ENCODE measurements around the gene PSMB5. TPM values are rescaled to one million over a fixed set of nuclear protein-coding genes. Genes with fewer than 3 reads are reported as not detected.

The PSMB5 gene
- total and polyA plus RNA-seq, 2 of the 13 experiments (the other 11 are each of a cell fraction or from before 2014, with no cell fraction given), result 705 to 871 TPM

- TF ChIP-seq AGO1 (IDR thresholded peaks at IDR 0.05; ENCODE audit: low read depth, low read length, poor library complexity, severe bottlenecking) (no peak), SALL2 (CRISPR knock-in tag; IDR thresholded peaks at IDR 0.05) (no peak), FLYWCH1 (CRISPR knock-in tag; IDR thresholded peaks at IDR 0.05) (no peak), SMARCC2 (IDR thresholded peaks at IDR 0.05) (no peak), KLF11 (CRISPR knock-in tag; IDR thresholded peaks at IDR 0.05) (no peak), HDAC1 (CRISPR knock-in tag; IDR thresholded peaks at IDR 0.05) (no peak), MYNN (CRISPR knock-in tag; IDR thresholded peaks at IDR 0.05; ENCODE audit: low read depth) (no peak), ZNF513 (CRISPR knock-in tag; conservative IDR thresholded peaks at IDR 0.05) (no peak), ZNF276 (CRISPR knock-in tag; IDR thresholded peaks at IDR 0.05; ENCODE audit: low read depth) (no peak), GATA4 (IDR thresholded peaks at IDR 0.05; ENCODE audit: borderline replicate concordance, low read depth) (no peak), ZNF101 (CRISPR knock-in tag; IDR thresholded peaks at IDR 0.05; ENCODE audit: borderline replicate concordance, low read depth) (no peak), PPARG (CRISPR knock-in tag; conservative IDR thresholded peaks at IDR 0.05) (no peak), BORCS8-MEF2B (CRISPR knock-in tag; IDR thresholded peaks at IDR 0.05) (no peak), THAP11 (CRISPR knock-in tag; IDR thresholded peaks at IDR 0.05) (no peak), ZNF354B (CRISPR knock-in tag; IDR thresholded peaks at IDR 0.05) (no peak), ZNF614 (CRISPR knock-in tag; IDR thresholded peaks at IDR 0.05; ENCODE audit: borderline replicate concordance) (no peak), NFE2L2 (IDR thresholded peaks at IDR 0.05; ENCODE audit: low read length) (0 out of 2 replicates have a peak, but pooled peaks have one; percentile 2), ETV6 (CRISPR knock-in tag; conservative IDR thresholded peaks at IDR 0.05) (no peak), SP140L (CRISPR knock-in tag; IDR thresholded peaks at IDR 0.05; ENCODE audit: borderline replicate concordance) (no peak), NFIB (CRISPR knock-in tag; IDR thresholded peaks at IDR 0.05; ENCODE audit: borderline replicate concordance) (no peak)
- TF ChIP-seq, protein P1, sequence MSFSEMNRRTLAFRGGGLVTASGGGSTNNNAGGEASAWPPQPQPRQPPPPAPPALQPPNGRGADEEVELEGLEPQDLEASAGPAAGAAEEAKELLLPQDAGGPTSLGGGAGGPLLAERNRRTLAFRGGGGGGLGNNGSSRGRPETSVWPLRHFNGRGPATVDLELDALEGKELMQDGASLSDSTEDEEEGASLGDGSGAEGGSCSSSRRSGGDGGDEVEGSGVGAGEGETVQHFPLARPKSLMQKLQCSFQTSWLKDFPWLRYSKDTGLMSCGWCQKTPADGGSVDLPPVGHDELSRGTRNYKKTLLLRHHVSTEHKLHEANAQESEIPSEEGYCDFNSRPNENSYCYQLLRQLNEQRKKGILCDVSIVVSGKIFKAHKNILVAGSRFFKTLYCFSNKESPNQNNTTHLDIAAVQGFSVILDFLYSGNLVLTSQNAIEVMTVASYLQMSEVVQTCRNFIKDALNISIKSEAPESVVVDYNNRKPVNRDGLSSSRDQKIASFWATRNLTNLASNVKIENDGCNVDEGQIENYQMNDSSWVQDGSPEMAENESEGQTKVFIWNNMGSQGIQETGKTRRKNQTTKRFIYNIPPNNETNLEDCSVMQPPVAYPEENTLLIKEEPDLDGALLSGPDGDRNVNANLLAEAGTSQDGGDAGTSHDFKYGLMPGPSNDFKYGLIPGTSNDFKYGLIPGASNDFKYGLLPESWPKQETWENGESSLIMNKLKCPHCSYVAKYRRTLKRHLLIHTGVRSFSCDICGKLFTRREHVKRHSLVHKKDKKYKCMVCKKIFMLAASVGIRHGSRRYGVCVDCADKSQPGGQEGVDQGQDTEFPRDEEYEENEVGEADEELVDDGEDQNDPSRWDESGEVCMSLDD (CRISPR knock-in tag; IDR thresholded peaks at IDR 0.05; ENCODE audit: borderline replicate concordance), result no peak
Measured at GRCh38 chr14:22979748-22980392, 54.8 kb downstream of the PSMB5 start (continued).
